HepG2 (cell line): ENCODE measurements around the gene ENG. TPM values are rescaled to one million over a fixed set of nuclear protein-coding genes. Genes with fewer than 3 reads are reported as not detected.

Experiments
- AHR ChIP-seq: IDR thresholded peaks from 2 replicates; pipeline ENCODE4 v1.6.1; 2018; ENCODE audit warnings: missing genetic modification reagents, missing compliant biosample characterization
- DZIP1 ChIP-seq: sonication (generic); formaldehyde crosslinking; IDR thresholded peaks from 2 replicates; pipeline ENCODE4 v1.5.0; 2020; ENCODE audit warnings: mild to moderate bottlenecking, missing genetic modification reagents
- ERF ChIP-seq: IDR thresholded peaks from 2 replicates; pipeline ENCODE4 v1.6.1; 2018; ENCODE audit warnings: missing biosample characterization, missing genetic modification reagents
- MYNN ChIP-seq: sonication (generic); formaldehyde crosslinking; IDR thresholded peaks from 2 replicates; pipeline ENCODE4 v1.4.0; 2020; ENCODE audit warnings: mild to moderate bottlenecking, low read depth, missing genetic modification reagents
- TBX2 ChIP-seq: sonication (generic); formaldehyde crosslinking; IDR thresholded peaks from 2 replicates; pipeline ENCODE4 v1.5.0; 2020; ENCODE audit warnings: missing genetic modification reagents, mild to moderate bottlenecking, borderline replicate concordance
- TGIF2 ChIP-seq: IDR thresholded peaks from 2 replicates; pipeline ENCODE4 v1.6.1; 2016; ENCODE audit warnings: control low read depth, missing compliant biosample characterization
- TRIM24 ChIP-seq: sonication (generic); formaldehyde crosslinking; IDR thresholded peaks from 2 replicates; pipeline ENCODE4 v1.8.0; 2022; ENCODE audit warnings: mild to moderate bottlenecking, missing genetic modification reagents
- ZBED4 ChIP-seq: sonication (generic); formaldehyde crosslinking; IDR thresholded peaks from 2 replicates; pipeline ENCODE4 v1.4.0; 2020; ENCODE audit warnings: missing genetic modification reagents, borderline replicate concordance
- ZBTB2 ChIP-seq: sonication (generic); formaldehyde crosslinking; IDR thresholded peaks from 2 replicates; pipeline ENCODE4 v1.8.0; 2022; ENCODE audit warnings: low read depth, missing genetic modification reagents
- ZGPAT ChIP-seq: IDR thresholded peaks from 2 replicates; pipeline ENCODE4 v1.6.1; 2016; ENCODE audit warnings: mild to moderate bottlenecking
- ZNF10 ChIP-seq: sonication (generic); formaldehyde crosslinking; IDR thresholded peaks from 2 replicates; pipeline ENCODE4 v1.4.0; 2020; ENCODE audit warnings: mild to moderate bottlenecking, low read depth, missing genetic modification reagents, borderline replicate concordance
- ZNF331 ChIP-seq: sonication (generic); formaldehyde crosslinking; IDR thresholded peaks from 2 replicates; pipeline ENCODE4 v1.4.0; 2020; ENCODE audit warnings: missing genetic modification reagents
- ZNF451 ChIP-seq: sonication (generic); formaldehyde crosslinking; IDR thresholded peaks from 2 replicates; pipeline ENCODE4 v1.5.0; 2020; ENCODE audit warnings: mild to moderate bottlenecking, missing genetic modification reagents
- ZNF510 ChIP-seq: sonication (generic); formaldehyde crosslinking; IDR thresholded peaks from 2 replicates; pipeline ENCODE4 v1.4.0; 2020; ENCODE audit warnings: low read depth, mild to moderate bottlenecking, missing genetic modification reagents
- ZNF513 ChIP-seq: sonication (generic); formaldehyde crosslinking; conservative IDR thresholded peaks from 2 replicates; pipeline ENCODE4 v1.5.0; 2020; ENCODE audit warnings: missing genetic modification reagents
- polyA plus RNA-seq, 8 experiments: library from polyadenylated mRNA; depleted of rRNA in 3 of 8; stranded (reverse) in 7 of 8; unstranded in 1 of 8; fragments of >200 nt; fragmentation: Illumina TruSeq in 4 of 8; extraction: Trizol in 4 of 8; gene quantifications; 2 replicates each; pipeline versions ENCODE4 v1.2.1 to v1.2.3, GENCODE V29; 2011 to 2016; ENCODE audit warnings: low read depth in 4 of 8, missing spikeins in 1 of 8, mixed read lengths in 1 of 8; ENCODE audit not compliant: insufficient read depth in 1 of 8
- total RNA-seq, 5 experiments: library from RNA; depleted of rRNA; stranded (reverse); fragments of >200 nt; fragmentation: Illumina TruSeq; extraction: Trizol; gene quantifications; 2 replicates each; pipeline ENCODE4 v1.2.3, GENCODE V29; 2016; ENCODE audit warnings: low read depth in 1 of 5

The ENG gene
- total and polyA plus RNA-seq, 2 of the 13 experiments (the other 11 are each of a cell fraction or from before 2014, with no cell fraction given), result 0.02 to 1.1 TPM

- TF ChIP-seq ZNF451 (CRISPR knock-in tag), result no peak
- TF ChIP-seq ERF (CRISPR knock-in tag), result peak; percentile 66
- TF ChIP-seq ZGPAT (CRISPR knock-in tag), result 0 out of 2 replicates have a peak, but pooled peaks have one; percentile 16
- no peak for TF ChIP-seq ZNF513 (CRISPR knock-in tag)
- TF ChIP-seq ZNF510 (CRISPR knock-in tag), result no peak
- TF ChIP-seq MYNN (CRISPR knock-in tag), result no peak
- no peak for TF ChIP-seq TRIM24
- no peak for TF ChIP-seq TGIF2 (CRISPR knock-in tag)
- TF ChIP-seq ZBED4 (CRISPR knock-in tag), result 0 out of 2 replicates have a peak, but pooled peaks have one; percentile 29
- TF ChIP-seq ZNF331 (CRISPR knock-in tag), result peak; percentile 57; the same call in 1 of the 2 replicates
- no peak for TF ChIP-seq TBX2 (CRISPR knock-in tag)
- TF ChIP-seq ZNF10 (CRISPR knock-in tag), result no peak
- TF ChIP-seq AHR (CRISPR knock-in tag), result 0 out of 2 replicates have a peak, but pooled peaks have one; percentile 52
- TF ChIP-seq ZBTB2 (CRISPR knock-in tag), result no peak
- no peak for TF ChIP-seq DZIP1 (CRISPR knock-in tag)
Observed at GRCh38 chr9:127869310-127870152, 15.1 kb upstream of the ENG start (continued).
